IMR-90 (cell line): Measurements from ENCODE around the gene EPC2. TPM values are rescaled to one million over a fixed set of nuclear protein-coding genes. Genes with fewer than 3 reads are reported as not detected.

ENCODE experiments used
- ATAC-seq: fragments of 200-7000 bp; cut with Tn5 transposase; 2 replicates; pipeline ENCODE4 v1.9.1; 2020; ENCODE audit warnings: low read depth, mild to moderate bottlenecking, moderate library complexity
- BruUV-seq: library from RNA; stranded (reverse); fragments of 400-500 nt; replicated peaks from 2 replicates; lab custom pipeline; 2021; lab: Mats Ljungman, UMichigan
- CTCF ChIA-PET: fragments of 300-600 bp; formaldehyde crosslinking; extraction: SDS; loops from one replicate; lab custom pipeline; 2021; ENCODE audit warnings: antibody characterized with exemption; lab: Yijun Ruan, JAX
- POLR2A ChIA-PET: fragments of 300-600 bp; sonication (Branson Sonifier 250); formaldehyde crosslinking; loops from one replicate; lab custom pipeline; 2022; ENCODE audit warnings: antibody characterized with exemption; ENCODE audit not compliant: unreplicated experiment; lab: Charles Lee
- DNase-seq: peaks from one replicate; pipeline ENCODE4 v3.0.0; 2013
- H2AFZ ChIP-seq: replicated peaks from 2 replicates; pipeline ENCODE3; 2013; ENCODE audit warnings: low read length, mild to moderate bottlenecking; ENCODE audit not compliant: poor library complexity
- H2AK5ac ChIP-seq: 2 replicates; pipeline ENCODE4 v1.6.1; 2013; ENCODE audit warnings: low read depth, low read length, inconsistent platforms
- H2AK9ac ChIP-seq: replicated peaks from 2 replicates; pipeline ENCODE3; 2013; ENCODE audit warnings: mild to moderate bottlenecking, low read depth, low read length, moderate library complexity; ENCODE audit not compliant: poor library complexity
- H2BK120ac ChIP-seq: 2 replicates; pipeline ENCODE4 v1.6.1; 2013; ENCODE audit warnings: low read depth, low read length, inconsistent platforms
- H2BK15ac ChIP-seq: 3 replicates; pipeline ENCODE4 v1.6.1; 2013; ENCODE audit warnings: low read depth, low read length, inconsistent platforms
- H2BK20ac ChIP-seq: 2 replicates; pipeline ENCODE4 v1.6.1; 2013; ENCODE audit warnings: low read depth, mild to moderate bottlenecking, inconsistent platforms, low read length, moderate library complexity
- H2BK5ac ChIP-seq: 2 replicates; pipeline ENCODE4 v1.6.1; 2013; ENCODE audit warnings: mild to moderate bottlenecking, low read depth, low read length, inconsistent platforms; ENCODE audit not compliant: poor library complexity, severe bottlenecking
- H3K14ac ChIP-seq: replicated peaks from 2 replicates; pipeline ENCODE4 v1.6.1; 2013; ENCODE audit warnings: low read depth, low read length, inconsistent platforms
- H3K18ac ChIP-seq: 2 replicates; pipeline ENCODE4 v1.6.1; 2013; ENCODE audit warnings: low read depth, low read length, control low read depth
- H3K23ac ChIP-seq: 2 replicates; pipeline ENCODE4 v1.6.1; 2013; ENCODE audit warnings: low read depth, low read length, inconsistent platforms
- H3K27ac ChIP-seq: 2 replicates; pipeline ENCODE4 v1.5.1; 2013; ENCODE audit warnings: mild to moderate bottlenecking, control low read depth, low read length; ENCODE audit not compliant: insufficient read depth
- H3K27me3 ChIP-seq: 2 replicates; pipeline ENCODE4 v1.6.1; 2013; ENCODE audit warnings: low read length; ENCODE audit not compliant: control insufficient read depth, insufficient read depth
- H3K36me3 ChIP-seq: 2 replicates; pipeline ENCODE4 v1.6.1; 2013; ENCODE audit warnings: low read length, mixed read lengths; ENCODE audit not compliant: control insufficient read depth, insufficient read depth
- H3K4ac ChIP-seq: 2 replicates; pipeline ENCODE4 v1.6.1; 2013; ENCODE audit warnings: low read depth, low read length, inconsistent platforms
- H3K4me1 ChIP-seq: 2 replicates; pipeline ENCODE4 v1.6.1; 2013; ENCODE audit warnings: low read length, mixed read lengths; ENCODE audit not compliant: control insufficient read depth, insufficient read depth
- H3K4me2 ChIP-seq: 2 replicates; pipeline ENCODE4 v1.6.1; 2013; ENCODE audit warnings: low read depth, mild to moderate bottlenecking, control low read depth, low read length, moderate library complexity
- H3K4me3 ChIP-seq: 2 replicates; pipeline ENCODE4 v1.5.1; 2013; ENCODE audit warnings: low read depth, mild to moderate bottlenecking, control low read depth, low read length, moderate library complexity; ENCODE audit not compliant: insufficient read depth
- H3K56ac ChIP-seq: 2 replicates; pipeline ENCODE4 v1.6.1; 2013; ENCODE audit warnings: low read length, inconsistent platforms; ENCODE audit not compliant: insufficient read depth; ENCODE audit errors: extremely low read depth
- H3K79me1 ChIP-seq, 2 experiments: 2 replicates each; pipeline ENCODE4 v1.6.1; 2013; ENCODE audit warnings: low read length in 2 of 2, inconsistent platforms in 1 of 2, low read depth in 1 of 2
- H3K9ac ChIP-seq: 2 replicates; pipeline ENCODE4 v1.6.1; 2013; ENCODE audit warnings: low read depth, low read length, control low read depth
- H3K9me1 ChIP-seq: 2 replicates; pipeline ENCODE4 v1.6.1; 2013; ENCODE audit warnings: low read length, inconsistent platforms; ENCODE audit not compliant: insufficient read depth
- H3K9me3 ChIP-seq: 2 replicates; pipeline ENCODE4 v1.6.1; 2013; ENCODE audit warnings: low read length; ENCODE audit not compliant: control insufficient read depth, insufficient read depth
- H4K20me1 ChIP-seq: 2 replicates; pipeline ENCODE4 v1.6.1; 2013; ENCODE audit warnings: low read length, inconsistent platforms; ENCODE audit not compliant: insufficient read depth
- H4K5ac ChIP-seq: 2 replicates; pipeline ENCODE4 v1.6.1; 2013; ENCODE audit warnings: mild to moderate bottlenecking, low read depth, low read length, control low read depth
- H4K8ac ChIP-seq, 2 experiments: 2 replicates each; pipeline ENCODE4 v1.6.1; 2013; ENCODE audit warnings: low read depth in 2 of 2, low read length in 2 of 2, control low read depth in 1 of 2, inconsistent platforms in 1 of 2
- H4K91ac ChIP-seq: 2 replicates; pipeline ENCODE4 v1.6.1; 2013; ENCODE audit warnings: low read depth, low read length, inconsistent platforms; ENCODE audit not compliant: insufficient read depth
- BHLHE40 ChIP-seq: fragments of 150-350 bp; IDR thresholded peaks from 2 replicates; pipeline ENCODE4 v1.6.1; 2016; ENCODE audit warnings: mild to moderate bottlenecking, low read depth, low read length
- CEBPB ChIP-seq: IDR thresholded peaks from 2 replicates; pipeline ENCODE4 v1.6.1; 2012; ENCODE audit warnings: low read depth, low read length, improper control_type of control experiment
- CHD1 ChIP-seq: IDR thresholded peaks from 2 replicates; pipeline ENCODE4 v1.6.1; 2012; ENCODE audit warnings: low read depth, low read length, improper control_type of control experiment
- CTCF ChIP-seq: conservative IDR thresholded peaks from 2 replicates; pipeline ENCODE4 v1.5.1; 2012; ENCODE audit warnings: mild to moderate bottlenecking, low read depth, low read length, improper control_type of control experiment
- FOS ChIP-seq: fragments of 150-350 bp; IDR thresholded peaks from 2 replicates; pipeline ENCODE4 v1.6.1; 2016; ENCODE audit warnings: low read depth, low read length
- MAFK ChIP-seq: IDR thresholded peaks from 2 replicates; pipeline ENCODE4 v1.6.1; 2012; ENCODE audit warnings: low read depth, low read length, improper control_type of control experiment
- MAZ ChIP-seq: IDR thresholded peaks from 2 replicates; pipeline ENCODE4 v1.6.1; 2012; ENCODE audit warnings: low read depth, mild to moderate bottlenecking, low read length, improper control_type of control experiment, moderate library complexity, borderline replicate concordance
- NFE2L2 ChIP-seq: fragments of 150-350 bp; IDR thresholded peaks from 2 replicates; pipeline ENCODE4 v1.6.1; 2016; ENCODE audit warnings: low read depth, mild to moderate bottlenecking, low read length
- POLR2A ChIP-seq: IDR thresholded peaks from 2 replicates; pipeline ENCODE4 v1.6.1; 2012; ENCODE audit warnings: mild to moderate bottlenecking, low read depth, low read length
- RAD21 ChIP-seq: IDR thresholded peaks from 2 replicates; pipeline ENCODE4 v1.6.1; 2012; ENCODE audit warnings: low read length, improper control_type of control experiment
- RCOR1 ChIP-seq: IDR thresholded peaks from 2 replicates; pipeline ENCODE4 v1.6.1; 2012; ENCODE audit warnings: mild to moderate bottlenecking, low read length, improper control_type of control experiment; ENCODE audit not compliant: insufficient replicate concordance
- RFX5 ChIP-seq: IDR thresholded peaks from 2 replicates; pipeline ENCODE4 v1.8.0; 2012; ENCODE audit warnings: low read depth, mild to moderate bottlenecking, low read length, moderate library complexity
- WGBS, 2 experiments: methylation state at CpG; one replicate each; pipeline versions ENCODE4 v1.1.5 to v1.1.7; 2013; ENCODE audit warnings: missing lambda C conversion rate in 2 of 2; ENCODE audit not compliant: insufficient read length in 1 of 2; ENCODE audit errors: extremely low coverage in 2 of 2; 5-methylcytosine and 5-hydroxymethylcytosine counted together
- dilution Hi-C: fragments of 300-500 bp; cut with HindIII; formaldehyde crosslinking; loops from one replicate; pipeline ENCODE4 v1.14.3; 2018; ENCODE audit warnings: low sequenced_read_pairs; ENCODE audit not compliant: unreplicated experiment
- in situ Hi-C: fragments of 300-500 bp; cut with MboI; formaldehyde crosslinking; loops from 3 replicates; pipeline ENCODE4 v1.14.3; 2019; ENCODE audit warnings: low sequenced_read_pairs, inconsistent platforms, mixed read lengths
- intact Hi-C: fragments of 100-400 bp; cut with micrococcal nuclease; formaldehyde crosslinking; loops from 2 replicates; pipeline ENCODE4 v1.10.0; 2022
- polyA plus RNA-seq, 3 experiments: library from polyadenylated mRNA; depleted of rRNA; stranded (reverse); fragments of >200 nt; gene quantifications; 2 replicates each; pipeline ENCODE4 v1.2.3, GENCODE V29; 2012; ENCODE audit warnings: low replicate concordance in 1 of 3
- total RNA-seq: library from RNA; depleted of rRNA; stranded (reverse); fragments of >200 nt; gene quantifications from 2 replicates; pipeline ENCODE4 v1.2.3, GENCODE V29; 2012
- TF ChIP-seq, protein P1 (sequence below): fragments of 150-350 bp; IDR thresholded peaks from 2 replicates; pipeline ENCODE4 v1.6.1; 2017; ENCODE audit warnings: mild to moderate bottlenecking, antibody characterized with exemption, low read length, low read depth
- TF ChIP-seq, protein P2 (sequence below): fragments of 150-350 bp; IDR thresholded peaks from 2 replicates; pipeline ENCODE4 v1.6.1; 2016; ENCODE audit warnings: low read depth, mild to moderate bottlenecking, low read length, moderate library complexity, borderline replicate concordance

Gene EPC2
- total and polyA plus RNA-seq, 2 of the 4 experiments (the other 2 are of a cell fraction) = 10.6 to 22.6 TPM

DNA sequence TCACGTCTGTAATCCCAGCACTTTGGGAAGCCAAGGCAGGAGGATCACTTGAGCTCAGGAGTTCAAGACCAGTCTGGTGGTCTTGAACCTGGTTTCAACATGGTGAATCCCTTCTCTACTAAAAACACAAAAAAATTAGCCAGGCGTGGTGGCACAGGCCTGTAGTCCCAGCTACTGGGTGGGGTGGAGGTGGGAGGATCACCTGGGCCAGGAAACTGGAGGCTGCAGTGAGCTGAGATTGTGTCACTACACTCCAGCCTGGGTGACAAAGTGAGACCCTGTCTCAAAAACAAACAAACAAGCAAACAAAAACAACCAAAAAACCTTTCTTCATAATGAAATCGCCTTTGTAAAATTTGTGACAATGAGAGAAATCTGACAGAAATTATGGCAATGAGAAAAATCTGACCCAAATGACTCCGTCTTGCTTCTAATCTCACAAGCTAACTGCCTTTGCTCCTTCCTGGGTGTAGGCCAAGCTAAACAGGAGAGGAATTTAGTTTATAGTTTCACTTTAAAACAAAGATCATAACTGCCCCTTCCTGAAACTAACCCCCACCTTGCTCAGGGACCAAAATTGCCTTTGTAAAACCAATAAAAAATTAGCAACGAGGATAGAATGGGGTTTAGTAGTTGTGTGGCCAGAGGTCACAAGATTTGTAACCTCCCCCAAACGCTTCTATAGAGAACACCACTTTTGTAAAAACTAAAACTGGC, 169.8 kb downstream of the EPC2 start:
- Histone ChIP-seq H2AK5ac (no peak overlapping the region), H4K91ac (no peak overlapping the region), H3K79me1 (no peaks in the 10 kb centered on the region), H3K9me1 (peaks cover 5% of the 10 kb centered on the region; the same call in 1 of the 2 replicates), H3K27me3 (peaks cover 14% of the 10 kb centered on the region), H3K9me3 (no peaks in the 10 kb centered on the region), H2BK5ac (no peak overlapping the region), H3K4me2 (peak overlapping the region; percentile 47; the same call in 1 of the 2 replicates), H2BK120ac (0 out of 2 replicates have a peak overlapping the region, but pooled peaks have one; percentile 19), H3K14ac (no peak overlapping the region), H4K5ac (no peak overlapping the region), H3K4ac (0 out of 2 replicates have a peak overlapping the region, but pooled peaks have one; percentile 0), H3K4me1 (peaks cover 14% of the 10 kb centered on the region), H2AFZ (peak overlapping the region; percentile 62), H2BK20ac (no peak overlapping the region; the same call in 1 of the 2 replicates), H2BK15ac (no peak overlapping the region), H4K20me1 (no peaks in the 10 kb centered on the region), H3K4me3 (no peak overlapping the region), H3K36me3 (no peaks in the 10 kb centered on the region), H3K9ac (no peak overlapping the region), H3K23ac (no peak overlapping the region), H3K56ac (no peak overlapping the region), H3K27ac (no peak overlapping the region), H4K8ac (peak overlapping the region in 1 of 2 experiments; percentile 20; a peak in 1 of 4 replicates), H2AK9ac (no peak overlapping the region), H3K18ac (peak overlapping the region; percentile 41; the same call in 1 of the 2 replicates)
- ATAC-seq (peak; percentile 64), DNase-seq (peak; percentile 64)
- no CpG with 5 or more reads among the region's 6 CpGs for WGBS, 2 experiments
- BruUV-seq = no TSS peak
- dilution Hi-C loops = no loop called here
- intact Hi-C loops = no loop called here
- ChIA-PET CTCF (interaction anchor here (0.7 kb wide), 1 partner anchor 17 kb away, joined by 3 read pairs; no protein-coding TSS in a partner anchor), POLR2A (no interaction called here)
- TF ChIP-seq CEBPB (no peak), RCOR1 (no peak), NFE2L2 (no peak), CHD1 (no peak), MAFK (no peak), MAZ (no peak), BHLHE40 (no peak), RAD21 (no peak), RFX5 (no peak), CTCF (no peak), POLR2A (no peak), FOS (no peak)
- TF ChIP-seq, protein P1, sequence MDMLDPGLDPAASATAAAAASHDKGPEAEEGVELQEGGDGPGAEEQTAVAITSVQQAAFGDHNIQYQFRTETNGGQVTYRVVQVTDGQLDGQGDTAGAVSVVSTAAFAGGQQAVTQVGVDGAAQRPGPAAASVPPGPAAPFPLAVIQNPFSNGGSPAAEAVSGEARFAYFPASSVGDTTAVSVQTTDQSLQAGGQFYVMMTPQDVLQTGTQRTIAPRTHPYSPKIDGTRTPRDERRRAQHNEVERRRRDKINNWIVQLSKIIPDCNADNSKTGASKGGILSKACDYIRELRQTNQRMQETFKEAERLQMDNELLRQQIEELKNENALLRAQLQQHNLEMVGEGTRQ = no peak
- TF ChIP-seq, protein P2, sequence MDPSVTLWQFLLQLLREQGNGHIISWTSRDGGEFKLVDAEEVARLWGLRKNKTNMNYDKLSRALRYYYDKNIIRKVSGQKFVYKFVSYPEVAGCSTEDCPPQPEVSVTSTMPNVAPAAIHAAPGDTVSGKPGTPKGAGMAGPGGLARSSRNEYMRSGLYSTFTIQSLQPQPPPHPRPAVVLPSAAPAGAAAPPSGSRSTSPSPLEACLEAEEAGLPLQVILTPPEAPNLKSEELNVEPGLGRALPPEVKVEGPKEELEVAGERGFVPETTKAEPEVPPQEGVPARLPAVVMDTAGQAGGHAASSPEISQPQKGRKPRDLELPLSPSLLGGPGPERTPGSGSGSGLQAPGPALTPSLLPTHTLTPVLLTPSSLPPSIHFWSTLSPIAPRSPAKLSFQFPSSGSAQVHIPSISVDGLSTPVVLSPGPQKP = no peak
- in situ Hi-C loops = no loop called here
